GM19452 (cell line): ENCODE measurements around the gene ARFRP1.

Experiments
- ATAC-seq: cut with Tn5 transposase; IDR thresholded peaks from one replicate; pipeline ENCODE4 v1.9.1; 2021; ENCODE audit not compliant: unreplicated experiment

ARFRP1 gene

GRCh38 chr20:63692436-63693082 lies 15.2 kb downstream of the ARFRP1 start:
- ATAC-seq = no peak

DNA sequence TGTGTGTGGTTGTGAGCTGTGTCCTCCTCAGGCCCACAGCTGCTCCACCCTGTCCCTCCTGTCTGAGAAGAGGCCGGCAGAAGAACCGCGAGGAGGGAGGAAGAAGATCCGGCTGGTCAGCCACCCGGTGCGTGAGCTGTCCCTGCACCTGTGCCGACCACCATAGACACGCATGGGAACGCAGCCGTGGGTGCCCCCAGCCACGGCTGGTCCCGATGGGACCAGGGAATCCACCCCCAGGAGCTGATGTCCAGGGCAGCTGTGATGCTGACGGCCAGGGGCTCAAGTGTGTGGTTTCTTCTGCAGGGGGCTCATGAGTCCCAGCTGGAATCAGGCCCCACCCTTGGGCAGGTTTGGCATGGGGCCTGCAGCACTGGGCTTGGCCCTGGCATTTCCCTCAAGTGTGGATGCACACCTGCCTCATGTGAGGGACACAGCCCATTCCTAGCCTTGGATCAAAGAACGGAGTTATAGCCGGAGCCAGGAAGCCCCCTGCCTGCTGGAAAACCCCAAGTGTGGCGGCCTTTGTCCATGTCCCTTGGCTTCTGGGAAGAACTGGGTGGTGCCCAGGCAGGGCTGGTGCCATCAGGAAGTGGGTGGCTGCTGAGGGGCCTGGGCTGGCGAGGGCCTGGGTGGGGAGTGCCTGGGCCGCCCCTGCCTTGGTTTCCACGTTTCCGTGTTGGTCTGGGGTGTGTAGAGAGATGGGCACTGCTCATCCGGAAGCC lies 15.9 kb downstream of the ARFRP1 start:
- ATAC-seq = no peak

DNA sequence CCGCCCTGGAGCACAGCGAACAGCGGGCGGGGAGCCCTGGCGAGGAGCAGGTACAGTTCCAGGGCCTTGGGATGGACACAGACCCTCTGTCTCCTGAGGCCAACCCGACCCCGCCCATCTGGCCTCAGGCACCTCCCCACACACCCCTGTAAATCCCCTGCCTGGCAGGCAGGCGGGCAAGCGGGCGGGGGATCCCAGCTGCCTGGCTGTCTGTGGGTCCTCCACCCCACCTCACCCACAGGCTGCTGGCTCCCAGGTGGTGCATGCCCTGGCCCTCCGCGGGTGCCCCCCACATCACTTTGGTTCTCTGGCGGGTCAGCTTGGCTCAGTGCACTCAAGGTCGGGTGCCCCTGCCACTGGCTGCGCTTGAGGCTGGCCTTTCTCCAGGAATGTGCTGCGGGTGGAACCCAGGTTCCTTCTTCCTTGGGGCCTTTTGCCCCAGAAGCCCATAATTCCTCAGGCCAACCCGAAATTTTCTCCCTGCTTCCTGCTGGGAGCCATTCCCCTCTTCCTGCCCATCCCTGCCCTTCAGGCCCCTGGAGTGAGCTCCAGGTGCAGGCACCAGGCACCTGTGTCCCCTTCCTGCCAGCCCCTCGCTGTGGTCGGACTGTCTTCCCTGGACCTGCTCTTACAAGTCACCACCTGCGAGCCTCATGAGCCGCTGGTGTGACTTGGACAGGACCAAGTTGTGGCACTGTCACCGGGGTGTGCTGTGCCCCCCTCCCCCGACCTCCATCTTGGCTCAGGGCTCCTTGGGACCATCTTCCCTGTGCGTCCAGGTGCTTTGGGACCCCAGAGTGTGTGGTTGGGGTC lies 16.7 kb downstream of the ARFRP1 start:
- no peak for ATAC-seq

DNA sequence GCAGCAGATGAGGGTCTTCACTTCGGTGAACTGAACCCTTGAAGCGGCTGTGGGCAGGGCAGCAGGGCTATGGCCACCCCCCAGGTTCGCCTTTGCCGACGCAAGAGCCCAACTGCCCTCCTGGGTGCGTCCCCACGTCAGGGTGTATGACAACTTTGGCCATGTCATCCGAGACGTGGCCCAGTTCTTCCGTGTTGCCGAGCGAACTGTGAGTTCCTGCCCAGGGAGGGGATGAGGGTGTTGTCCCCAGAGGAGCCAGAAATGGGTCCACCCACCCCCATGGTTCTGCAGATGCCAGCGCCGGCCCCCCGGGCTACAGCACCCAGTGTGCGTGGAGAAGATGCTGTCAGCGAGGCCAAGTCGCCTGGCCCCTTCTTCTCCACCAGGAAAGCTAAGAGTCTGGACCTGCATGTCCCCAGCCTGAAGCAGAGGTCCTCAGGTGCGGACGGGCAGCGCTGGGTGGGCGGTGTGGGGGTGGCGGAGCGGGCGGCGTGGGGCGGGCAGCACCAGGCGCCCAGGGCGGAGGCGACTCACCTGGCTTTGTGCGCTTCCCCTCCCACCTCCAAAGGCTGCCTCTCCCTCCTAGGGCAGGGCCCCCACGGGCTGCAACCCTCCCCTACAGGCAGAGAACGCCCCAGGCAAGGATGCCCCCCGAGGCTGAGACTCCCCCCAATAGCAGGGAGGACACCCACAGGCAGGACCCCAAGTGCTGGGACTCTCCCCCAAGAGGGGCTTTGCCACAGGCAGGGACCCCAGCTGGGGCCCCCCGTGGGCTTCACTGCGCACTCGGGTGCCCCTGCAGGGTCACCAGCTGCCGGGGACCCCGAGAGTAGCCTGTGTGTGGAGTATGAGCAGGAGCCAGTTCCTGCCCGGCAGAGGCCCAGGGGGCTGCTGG lies 17.5 kb downstream of the ARFRP1 start:
- ATAC-seq = no peak

GRCh38 chr20:63689046-63690002 lies 18.5 kb downstream of the ARFRP1 start:
- ATAC-seq = no peak

DNA sequence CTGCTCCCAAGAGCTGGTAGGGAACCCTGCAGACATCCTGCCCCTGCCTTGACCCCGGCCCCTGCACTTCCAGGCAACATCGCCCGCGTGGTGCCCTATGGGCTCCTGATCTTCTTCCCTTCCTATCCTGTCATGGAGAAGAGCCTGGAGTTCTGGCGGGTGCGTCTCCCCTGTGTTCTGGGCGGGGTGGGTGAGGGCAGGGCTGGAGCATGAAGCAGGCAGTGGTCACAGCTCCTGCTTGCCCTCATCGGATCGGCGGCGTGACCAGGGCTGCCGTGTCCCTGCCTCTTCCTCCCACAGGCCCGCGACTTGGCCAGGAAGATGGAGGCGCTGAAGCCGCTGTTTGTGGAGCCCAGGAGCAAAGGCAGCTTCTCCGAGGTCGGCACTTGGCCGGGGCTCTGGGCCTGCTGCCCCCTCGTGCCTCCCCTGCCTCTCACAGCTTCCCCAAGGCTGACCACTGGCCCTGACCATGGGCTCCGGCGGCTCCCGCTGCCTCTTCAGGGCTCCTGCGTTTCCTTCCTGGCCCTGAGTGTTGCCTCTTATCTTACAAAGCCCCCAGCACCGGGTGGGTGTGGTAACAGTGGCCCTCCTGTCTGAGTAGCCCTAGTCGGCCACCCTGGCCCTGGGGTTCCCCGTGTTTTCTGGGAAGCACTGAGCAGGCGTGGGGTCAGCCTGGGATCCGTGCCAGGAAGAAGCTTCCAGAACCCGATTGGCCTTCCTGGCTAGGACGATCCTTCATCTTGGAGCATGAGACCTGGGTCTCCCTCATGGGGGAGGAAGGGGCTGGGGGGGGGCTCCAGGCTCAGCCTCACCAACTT lies 19.3 kb downstream of the ARFRP1 start:
- no peak for ATAC-seq

GRCh38 chr20:63687419-63688178 lies 20.2 kb downstream of the ARFRP1 start:
- ATAC-seq = no peak

GRCh38 chr20:63686492-63687321 lies 21.1 kb downstream of the ARFRP1 start:
- no peak for ATAC-seq

DNA sequence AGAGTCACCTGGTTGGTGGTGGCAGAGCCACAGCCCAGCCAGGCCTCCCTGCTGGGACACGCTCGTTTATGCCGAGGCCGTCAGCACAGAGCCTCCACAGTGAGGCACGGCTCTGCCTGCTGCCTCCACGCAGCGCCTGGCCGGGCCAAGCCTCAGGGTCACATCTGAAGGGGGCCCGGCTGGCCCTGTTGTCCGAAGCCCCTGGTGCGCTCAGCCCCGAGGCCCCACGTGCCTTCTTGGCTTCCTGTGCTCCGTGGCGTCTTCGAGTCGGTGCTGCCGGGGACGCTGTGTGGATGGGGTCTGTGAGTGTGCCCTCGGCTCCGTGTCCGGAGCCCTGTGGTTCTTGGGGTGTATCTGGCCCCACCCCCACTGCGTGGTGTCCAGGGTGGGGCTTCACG lies 21.7 kb downstream of the ARFRP1 start:
- no peak for ATAC-seq

DNA sequence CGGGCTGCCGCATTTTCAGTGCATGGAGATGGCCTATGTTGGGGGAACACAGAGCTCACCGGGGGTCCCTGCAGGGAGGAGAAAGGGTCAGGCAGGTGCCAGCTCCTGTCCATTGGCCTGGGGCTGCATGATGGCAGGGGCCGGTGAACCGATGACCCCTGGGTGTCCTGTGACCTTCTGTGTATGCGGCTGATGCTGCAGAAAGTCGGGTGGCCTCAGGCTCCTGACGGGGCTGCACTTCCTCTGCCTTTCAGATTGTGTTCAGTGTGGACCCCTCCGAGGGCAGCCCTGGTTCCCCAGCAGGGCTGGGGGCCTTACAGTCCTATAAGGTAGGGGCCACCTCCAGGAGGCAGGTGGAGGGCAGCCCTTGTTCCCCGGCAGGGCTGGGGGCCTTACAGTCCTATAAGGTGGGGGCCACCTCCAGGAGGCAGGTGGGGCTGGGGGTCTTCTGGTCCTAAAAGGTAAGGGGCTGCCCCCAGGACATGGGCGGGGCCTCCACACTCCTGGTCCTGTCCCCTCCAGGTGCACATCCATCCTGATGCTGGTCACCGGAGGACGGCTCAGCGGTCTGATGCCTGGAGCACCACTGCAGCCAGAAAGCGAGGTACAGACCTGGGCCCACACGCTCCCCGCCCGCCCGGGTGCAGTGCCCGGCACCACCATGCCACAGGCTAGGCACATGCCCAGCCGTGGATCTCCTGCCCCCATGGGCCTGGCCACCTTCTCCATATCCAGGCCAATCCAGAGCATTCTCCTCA lies 22.3 kb downstream of the ARFRP1 start:
- ATAC-seq = no peak

DNA sequence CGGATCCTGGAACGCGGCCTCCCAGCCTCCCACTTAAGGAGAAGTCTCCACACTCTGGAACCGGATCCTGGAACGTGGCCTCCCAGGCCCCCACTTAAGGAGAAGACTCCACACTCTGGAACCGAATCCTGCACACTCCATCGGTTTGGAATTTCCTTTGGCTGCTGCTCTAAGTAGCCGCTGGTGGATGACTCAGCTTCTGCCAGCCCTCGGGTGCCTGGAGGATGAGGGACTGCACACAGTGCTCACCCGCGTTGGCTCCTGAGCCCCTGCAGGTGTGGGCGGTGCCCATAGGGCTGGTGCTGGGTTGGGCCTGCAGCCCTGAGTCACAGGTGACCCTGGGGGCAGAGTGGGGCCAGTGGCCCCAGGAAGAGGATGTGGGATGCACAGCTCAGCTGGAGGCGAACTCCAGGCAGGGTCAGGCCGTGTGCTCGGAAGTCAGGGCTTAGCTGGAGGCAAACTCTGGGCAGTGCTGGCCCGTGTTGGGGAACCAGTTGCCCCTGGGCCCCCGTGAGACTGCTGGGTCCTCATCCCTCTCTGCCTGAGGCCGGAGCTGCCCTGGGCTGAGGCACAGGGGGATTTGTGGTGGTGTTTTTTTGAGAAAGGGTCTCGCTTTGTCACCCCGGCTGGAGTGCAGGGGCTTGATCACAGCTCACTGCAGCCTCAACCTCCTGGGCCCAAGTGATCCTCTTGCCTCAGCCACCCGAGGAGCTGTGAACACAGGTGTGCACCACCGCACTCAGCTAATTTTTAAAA lies 25.2 kb downstream of the ARFRP1 start:
- ATAC-seq = no peak

GRCh38 chr20:63681609-63682142 lies 26.1 kb downstream of the ARFRP1 start:
- no peak for ATAC-seq

DNA sequence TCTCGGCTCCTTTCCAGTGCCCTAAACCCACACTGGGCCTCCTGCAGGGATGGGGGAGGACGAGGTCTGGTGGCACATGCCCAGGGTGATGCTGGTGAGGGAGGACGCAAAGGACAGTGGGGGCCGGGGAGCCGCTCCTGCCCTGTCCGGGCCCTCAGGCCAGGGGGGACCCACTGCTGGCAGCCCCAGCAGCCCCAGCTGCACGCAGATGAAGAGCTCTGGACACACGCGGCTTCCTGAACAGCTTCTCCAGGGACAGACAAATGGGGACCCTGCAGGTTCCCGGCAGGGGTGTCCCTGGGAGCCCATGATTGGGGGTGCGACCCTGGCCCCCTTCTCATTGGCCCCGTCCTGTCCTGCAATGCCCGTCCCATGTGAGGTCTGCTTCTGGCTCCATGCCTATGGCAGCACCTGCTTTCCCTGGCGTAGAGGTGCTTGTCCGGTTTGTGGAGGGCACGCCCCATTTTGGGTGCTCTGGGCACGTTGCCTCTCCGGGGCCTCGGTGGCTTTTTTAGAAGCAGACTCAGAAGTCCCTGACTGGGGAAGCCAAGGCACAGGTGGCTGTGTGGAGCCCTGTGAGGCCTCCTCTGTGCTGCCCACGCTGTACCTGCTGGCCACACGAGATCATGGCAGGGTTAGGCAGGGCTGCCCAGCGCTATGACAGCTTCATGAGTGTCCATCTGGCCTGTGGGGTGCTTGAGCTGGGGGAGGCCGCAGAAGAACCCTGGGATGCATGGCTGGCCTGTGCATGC lies 26.7 kb downstream of the ARFRP1 start:
- ATAC-seq = no peak

DNA sequence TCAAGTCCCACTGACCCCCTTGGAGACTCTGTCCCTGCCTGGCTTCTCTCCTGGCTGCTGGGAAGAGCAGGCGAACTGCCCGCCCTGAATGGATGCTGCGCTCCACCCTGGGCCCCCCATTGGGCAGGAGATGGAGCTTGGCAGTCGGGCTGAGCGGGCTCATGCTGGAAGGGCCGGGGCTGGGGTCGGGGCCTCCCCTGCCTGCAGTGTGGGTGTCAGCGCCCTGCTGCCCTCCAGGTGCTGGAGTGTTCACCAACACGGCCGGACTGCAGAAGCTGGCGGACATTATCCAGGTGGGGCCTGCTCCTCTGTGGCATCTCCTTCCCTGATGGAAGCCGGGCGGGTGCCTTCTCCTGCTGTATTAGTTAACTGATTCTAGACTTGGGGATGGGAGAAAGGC lies 27.3 kb downstream of the ARFRP1 start:
- ATAC-seq = no peak

DNA sequence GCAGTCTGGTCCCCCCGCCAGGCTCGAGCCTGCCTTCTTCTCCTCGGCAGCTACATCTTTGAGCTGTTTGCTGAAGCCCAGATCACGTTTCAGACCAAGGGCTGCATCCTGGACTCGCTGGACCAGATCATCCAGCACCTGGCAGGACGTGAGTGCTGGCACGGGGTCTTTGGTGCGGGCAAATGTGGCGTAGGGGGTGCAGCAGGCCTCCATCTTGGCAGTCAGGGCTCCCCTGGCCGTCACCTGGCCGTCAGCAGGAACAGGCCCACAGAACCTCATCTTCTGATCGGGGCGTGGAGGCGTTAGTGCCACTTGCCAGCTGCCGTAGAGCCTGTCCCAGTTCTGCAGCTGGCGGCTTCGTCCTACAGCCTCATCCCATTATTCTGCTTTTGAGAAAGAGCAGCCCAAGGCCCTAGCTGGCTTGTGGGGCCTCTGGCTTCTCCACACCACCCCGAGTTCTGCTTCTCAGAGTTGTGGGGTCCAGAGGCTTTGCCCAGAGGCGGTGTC lies 27.9 kb downstream of the ARFRP1 start:
- no peak for ATAC-seq
